ENCODE data around the gene DEPDC7.
A peak's percentile ranks its signal among the peaks of the same experiment; 100 is the strongest.
"Not testable (repeated sequence)": the region's sequence is repeated elsewhere in the genome, so short reads cannot be mapped to it uniquely, and the experiment has no call there.

The DEPDC7 gene

GRCh38 chr11:33027233-33027632 is 11.6 kb downstream of the DEPDC7 start:
- DNase-seq = no peak

DNA sequence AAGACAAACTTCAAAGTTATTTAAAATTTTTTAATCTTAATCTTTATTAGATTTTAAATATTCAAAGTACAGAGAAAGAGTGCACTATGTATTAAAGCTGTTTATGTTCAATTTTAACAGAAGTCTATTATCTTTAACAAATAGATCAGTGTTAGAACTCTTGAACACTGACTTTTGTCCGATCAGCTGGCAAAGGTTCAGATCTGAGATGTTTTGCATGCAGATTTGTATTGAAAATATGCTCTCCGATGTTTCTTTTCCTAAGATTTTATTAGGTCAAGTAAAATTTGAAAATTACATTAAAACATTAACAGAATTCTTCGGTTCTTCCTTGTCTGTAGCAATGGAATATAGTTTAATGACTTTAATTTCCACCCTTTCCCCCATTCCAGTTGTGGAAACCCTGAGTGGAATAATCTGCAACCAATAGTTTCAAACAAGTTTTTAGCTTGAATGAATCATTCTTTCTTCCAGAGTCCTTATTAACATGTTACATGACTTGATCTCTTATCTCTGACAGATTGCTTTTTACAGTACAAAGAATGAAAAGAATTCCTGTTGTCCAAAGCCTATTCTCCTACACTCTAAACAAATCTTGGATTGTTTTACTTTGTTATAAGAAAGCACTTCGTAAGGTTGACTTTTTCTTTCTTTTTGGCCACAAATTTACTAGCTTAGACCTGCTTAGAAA is 12.3 kb downstream of the DEPDC7 start:
- no peak for DNase-seq

GRCh38 chr11:33028537-33028914 is 12.8 kb downstream of the DEPDC7 start:
- DNase-seq = no peak

GRCh38 chr11:33029218-33029617 is 13.5 kb downstream of the DEPDC7 start:
- DNase-seq = not testable (repeated sequence)

DNA sequence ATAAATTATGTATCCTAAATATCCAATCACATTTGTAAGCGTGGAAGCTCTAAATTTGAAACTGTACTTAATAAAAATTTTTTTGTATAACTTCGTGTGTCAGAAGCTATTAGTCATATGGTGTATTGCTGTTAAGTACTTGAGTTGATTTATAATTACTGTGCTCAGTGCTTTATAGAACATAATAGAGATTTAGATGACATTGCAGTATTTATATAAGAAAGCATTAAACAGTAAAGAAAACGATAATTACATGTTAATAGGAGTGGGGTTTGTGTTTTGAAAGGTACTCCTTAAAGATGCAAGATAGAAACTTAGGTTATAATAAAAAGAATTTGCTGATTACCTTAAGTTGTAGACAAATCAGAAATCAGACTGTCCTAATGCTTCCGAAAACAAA is 17.8 kb downstream of the DEPDC7 start:
- DNase-seq = no peak

- DNase-seq = no peak
These were observed 19.3 kb downstream of the DEPDC7 start for GRCh38 chr11:33035011-33035410.

GRCh38 chr11:33039274-33040032 is 23.8 kb downstream of the DEPDC7 start, which contains the start of gene TCP11L1:
Gene TCP11L1 (plus strand): TSS chr11:33039572. CDS start chr11:33043774, 4,202 bp downstream.
- peak; percentile 91 for DNase-seq

GRCh38 chr11:33040033-33040861 is 24.6 kb downstream of the DEPDC7 start:
- peak; percentile 17 for DNase-seq

DNA sequence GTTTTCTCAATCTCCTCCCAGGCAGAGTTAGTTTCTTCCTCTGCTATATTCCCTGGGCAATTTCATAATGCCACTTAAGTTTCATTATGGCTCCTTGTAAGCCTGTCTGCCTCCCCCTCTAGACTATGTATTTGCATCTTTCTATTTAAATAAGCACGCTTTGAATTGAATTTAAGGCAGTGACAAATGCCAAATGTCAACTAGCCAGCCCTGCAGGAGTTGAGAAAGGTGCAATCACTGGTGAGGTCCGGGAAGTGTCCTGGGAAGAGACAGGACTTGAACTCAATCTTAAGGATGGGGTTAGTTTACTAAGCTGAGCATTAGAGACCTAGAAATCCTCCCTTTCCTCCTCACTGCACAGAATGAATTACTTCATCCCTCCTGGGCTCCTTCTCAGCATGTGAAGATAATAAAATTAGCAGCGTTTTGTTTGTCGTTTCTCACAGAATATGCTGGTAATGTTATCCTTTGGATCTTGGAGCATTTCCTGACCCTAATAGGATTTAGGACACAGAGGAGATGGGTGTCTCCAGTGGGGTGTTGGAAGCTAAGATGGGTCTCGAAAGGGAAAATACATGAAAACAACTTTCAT is 25.3 kb downstream of the DEPDC7 start:
- no peak for DNase-seq

DNA sequence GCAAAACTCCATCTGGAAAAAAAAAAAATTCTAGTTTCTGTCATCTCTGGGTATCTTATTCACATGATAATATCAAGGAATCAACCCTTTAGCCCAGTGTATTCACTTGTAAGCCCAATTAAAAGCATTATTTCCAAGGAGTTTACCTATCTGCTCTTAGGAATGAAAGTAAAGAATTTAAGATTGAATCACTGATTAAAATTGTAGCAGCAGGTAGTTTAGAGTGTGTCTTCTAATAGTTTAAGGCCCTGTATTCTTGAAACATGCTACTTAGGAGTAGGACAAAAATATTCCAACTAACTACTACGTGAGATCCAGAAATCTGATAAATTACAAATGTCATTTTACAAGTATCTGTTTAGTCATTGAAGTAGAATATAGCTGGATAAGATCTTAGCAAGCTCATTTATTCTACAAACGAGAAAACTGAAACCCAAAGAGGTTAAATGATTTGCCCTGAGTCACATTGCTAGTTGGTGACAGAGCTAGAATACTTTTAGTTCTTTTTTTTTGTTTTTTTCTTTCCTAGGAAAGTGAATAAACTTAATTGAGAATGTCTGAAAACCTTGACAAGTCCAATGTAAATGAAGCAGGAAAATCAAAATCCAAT is 27.6 kb downstream of the DEPDC7 start:
- no peak for DNase-seq

- DNase-seq = no peak
These were observed 28.6 kb downstream of the DEPDC7 start for GRCh38 chr11:33044285-33044756.

DNA sequence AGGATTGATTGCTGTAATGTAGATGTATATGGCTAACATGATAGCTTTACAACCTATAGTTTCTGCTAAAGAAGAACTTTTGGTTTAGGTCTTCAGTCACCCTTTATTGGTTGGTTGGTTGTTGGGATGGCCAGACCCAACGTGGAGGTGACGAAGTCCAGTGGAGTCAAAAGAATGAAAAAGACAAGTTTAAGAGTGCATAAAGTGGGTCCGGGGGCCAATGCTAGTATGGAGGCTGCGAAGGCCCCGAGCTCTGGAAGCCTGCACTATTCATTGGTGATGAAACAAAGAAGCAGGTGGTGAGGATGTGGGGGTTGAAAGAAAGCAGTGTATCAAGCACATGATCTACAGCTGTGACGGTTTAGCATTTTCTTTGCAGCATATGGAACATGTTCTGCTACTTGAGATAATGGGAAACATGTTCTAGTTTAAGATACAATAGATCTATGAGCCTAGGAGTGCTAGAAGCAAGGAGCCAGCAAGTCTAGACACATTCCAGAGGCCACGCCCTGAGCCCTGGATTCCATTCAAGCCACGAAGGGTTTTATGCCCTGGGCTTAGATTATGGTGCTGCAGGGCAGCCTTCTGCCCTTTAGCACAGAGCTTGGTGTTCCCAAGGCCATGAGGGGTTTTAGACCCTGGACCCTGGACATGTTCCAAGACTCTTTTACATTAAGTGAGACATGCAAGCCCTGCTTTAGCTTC is 30.0 kb downstream of the DEPDC7 start:
- DNase-seq = no peak

DNA sequence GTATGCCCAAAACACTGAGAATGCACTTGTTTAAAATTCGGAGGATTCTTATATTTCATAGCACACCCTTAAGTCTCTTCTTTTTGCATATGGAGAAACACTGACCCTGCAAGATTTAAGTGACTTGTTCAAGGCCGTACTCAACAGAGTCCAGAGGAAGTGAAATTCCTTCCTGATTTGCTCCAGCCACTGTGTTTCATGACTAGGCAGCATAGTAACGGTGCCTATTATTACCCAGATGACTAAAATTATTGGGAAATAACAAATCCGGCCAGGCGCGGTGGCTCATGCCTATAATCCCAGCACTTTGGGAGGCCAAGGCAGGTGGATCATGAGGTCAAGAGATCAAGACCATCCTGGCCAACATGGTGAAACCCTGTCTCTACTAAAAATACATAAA is 33.0 kb downstream of the DEPDC7 start:
- not testable (repeated sequence) for DNase-seq

DNA sequence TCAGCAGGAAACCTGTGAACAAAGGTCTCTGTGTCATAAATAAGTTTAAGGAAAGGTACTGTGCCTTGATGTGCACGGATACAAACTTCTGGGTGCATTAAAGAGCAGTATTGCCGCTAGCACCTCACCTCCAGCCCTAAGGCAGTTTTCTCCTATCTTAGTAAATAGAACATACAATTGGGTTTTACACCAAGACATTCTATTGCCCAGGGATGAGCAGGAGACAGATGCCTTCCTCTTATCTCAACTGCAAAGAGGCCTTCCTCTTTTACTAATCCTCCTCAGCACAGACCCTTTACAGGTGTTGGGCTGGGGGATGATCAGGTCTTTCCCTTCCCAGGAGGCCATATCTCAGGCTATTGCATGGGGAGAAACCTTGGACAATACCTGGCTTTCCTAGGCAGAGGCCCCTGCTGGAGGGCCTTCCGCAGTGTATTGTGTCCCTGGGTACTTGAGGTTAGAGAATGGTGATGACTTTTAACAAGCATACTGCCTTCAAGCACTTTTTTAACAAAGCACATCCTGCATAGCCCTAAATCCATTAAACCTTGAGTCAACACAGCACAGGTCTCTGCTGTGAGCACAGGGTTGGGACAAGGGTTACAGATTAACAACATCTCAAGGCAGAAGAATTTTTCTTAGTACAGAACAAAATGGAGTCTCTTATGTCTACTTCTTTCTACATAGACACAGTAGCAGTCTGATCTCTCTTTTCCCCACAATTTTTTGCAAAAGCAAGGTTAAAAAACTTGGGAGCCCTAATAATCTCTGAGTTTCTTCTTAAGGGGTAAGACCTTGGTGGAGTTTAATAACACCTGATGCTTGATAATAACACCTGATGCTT is 34.1 kb downstream of the DEPDC7 start:
- DNase-seq = not testable (repeated sequence)

DNA sequence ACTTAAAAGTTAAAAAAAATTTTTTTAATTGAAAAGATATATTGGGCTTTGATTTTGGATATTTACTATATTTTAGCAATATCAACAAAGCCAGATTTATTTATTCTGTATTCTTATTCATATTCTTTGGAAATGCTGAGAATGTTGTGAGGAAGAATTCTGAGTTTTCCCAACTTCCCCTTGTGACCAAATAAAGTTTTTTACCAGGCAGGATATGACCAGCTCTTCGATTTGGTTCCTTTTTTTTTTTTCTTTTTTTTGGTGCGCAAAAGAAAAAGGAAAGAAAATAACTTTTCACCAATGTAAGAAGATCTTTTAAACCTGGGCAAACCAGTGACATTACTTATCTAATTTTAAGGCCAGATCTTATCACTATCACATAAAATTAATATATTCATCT is 36.6 kb downstream of the DEPDC7 start:
- DNase-seq = no peak

- DNase-seq = no peak
These were observed 39.7 kb downstream of the DEPDC7 start for GRCh38 chr11:33055375-33055774.

GRCh38 chr11:33057284-33057683 is 41.6 kb downstream of the DEPDC7 start:
- no peak for DNase-seq

DNA sequence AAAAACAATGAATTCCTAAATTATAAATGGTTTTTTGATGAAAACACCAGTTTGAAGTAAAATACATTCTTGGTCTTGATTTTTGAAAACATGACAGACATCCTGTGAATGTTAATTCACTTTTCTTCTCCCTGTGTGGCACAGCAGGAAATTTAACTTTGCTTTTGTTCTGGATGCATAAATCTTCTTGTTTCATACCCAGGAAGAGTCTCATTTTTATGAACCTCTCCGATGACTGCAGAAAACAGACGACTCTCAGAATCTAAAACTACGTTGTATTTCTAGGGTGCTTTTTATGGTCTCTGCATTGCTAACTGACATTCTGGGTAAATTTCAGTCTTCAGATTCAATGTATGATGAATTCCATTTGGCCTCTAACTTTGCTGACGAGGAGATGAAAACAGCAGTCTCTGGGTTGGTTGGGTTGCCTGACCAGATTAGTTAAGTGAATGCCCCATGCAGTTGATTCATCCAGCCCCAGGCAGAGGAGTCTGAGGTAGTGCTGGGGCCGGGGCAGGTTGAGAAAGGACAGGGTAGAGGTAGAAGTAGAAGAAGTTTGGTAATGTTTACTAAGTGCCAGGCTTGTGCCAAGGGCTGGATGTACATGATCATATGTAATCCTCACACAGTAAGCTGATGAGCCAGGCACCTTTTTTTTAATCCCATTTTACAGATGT is 43.8 kb downstream of the DEPDC7 start:
- no peak for DNase-seq

DNA sequence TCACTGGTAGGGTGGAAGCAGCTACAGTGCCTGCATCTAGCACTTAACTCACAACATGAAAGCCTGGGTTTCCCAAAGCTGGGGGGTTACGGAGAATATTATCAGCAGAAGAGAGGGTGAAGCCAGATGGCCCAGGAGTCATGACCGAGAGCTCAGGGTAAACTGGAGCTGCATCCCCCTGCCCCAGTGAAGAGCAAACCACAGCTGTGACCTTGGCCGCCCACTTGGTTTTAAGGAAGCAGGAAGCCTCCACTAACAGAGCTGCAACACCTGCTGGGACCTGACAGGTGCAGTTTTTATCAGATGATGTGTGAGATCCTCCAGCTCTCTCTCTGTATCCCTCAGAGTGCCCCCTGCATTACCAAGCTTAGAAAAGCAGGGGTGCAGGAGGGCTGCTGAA is 44.6 kb downstream of the DEPDC7 start:
- DNase-seq = no peak

DNA sequence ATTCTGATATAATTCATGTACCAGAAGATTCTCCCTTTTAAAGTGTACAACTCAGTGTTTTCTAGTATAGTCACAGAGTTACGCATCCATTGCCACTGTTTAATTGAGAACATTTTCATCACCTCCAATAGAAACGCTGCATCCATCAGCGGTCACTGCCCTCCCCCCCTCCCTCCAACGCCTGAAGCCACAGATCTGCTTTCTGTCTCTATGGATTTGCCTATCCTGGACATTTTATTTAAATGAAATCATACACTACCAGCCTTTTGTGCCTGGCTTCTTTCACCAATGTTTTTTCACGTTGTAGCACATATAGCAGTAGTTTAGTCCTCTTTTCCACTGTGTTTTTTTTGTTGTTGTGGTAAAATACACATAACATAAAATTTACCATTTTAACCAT is 46.5 kb downstream of the DEPDC7 start:
- DNase-seq = no peak
